GM19099 (cell line): ENCODE data around the gene NOS1AP.

Experiments used
- POLR2A ChIP-seq: IDR thresholded peaks from 3 replicates; pipeline ENCODE4 v1.6.1; 2011; ENCODE audit warnings: low read depth; ENCODE audit not compliant: insufficient read length; ENCODE audit errors: extremely low read depth

NOS1AP gene

DNA sequence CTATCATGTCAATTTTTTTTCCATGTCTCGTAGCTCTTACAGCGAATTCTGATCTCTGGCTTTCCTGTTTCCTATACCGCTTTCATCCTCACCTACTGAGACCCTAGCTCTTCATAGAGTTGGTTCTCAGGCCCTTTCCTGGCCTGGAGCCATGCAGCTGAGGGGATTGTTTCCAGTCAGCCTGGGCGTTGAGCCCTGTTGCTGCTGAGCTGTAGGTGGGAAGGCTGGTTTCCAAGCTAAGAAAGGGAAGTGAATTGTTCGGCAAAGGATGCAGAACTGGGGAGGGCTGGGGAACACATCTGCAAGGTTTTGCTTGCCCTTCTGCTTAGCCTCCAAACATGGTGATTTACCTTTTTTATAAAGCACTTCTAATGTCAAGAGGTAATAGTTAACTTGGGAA lies 265.6 kb downstream of the NOS1AP start:
- TF ChIP-seq POLR2A = no peak

DNA sequence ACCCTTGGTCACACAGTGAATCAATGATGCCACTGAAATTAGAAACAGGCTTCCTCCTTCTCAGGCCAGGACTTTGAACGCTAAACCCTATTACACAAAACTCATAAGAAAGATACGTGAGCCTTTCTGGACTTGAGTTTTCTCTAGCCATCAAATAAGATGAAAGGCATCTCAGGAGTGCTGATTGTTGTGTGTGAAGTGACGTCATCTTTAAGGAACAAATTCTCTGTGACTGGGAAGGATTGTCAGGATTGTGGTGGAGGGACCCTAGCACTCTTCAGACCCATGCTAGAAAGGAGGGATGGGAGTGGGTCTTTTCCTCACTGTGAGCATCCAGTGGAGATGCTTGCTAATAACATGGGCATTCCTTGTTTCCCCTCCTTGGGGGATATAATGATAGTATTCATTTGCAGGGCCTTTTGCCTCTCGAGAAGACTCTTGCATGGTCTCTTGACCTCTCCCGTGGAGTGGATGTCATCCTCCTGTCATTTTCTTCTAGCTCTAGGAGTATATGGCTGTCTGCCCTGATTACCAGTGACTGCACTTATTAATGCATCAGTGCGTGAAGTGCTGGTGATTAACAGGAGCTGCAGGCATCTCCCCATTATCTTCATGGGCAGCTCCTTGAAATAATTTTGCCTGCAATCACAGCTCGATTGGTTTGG lies 267.3 kb downstream of the NOS1AP start:
- no peak for TF ChIP-seq POLR2A

DNA sequence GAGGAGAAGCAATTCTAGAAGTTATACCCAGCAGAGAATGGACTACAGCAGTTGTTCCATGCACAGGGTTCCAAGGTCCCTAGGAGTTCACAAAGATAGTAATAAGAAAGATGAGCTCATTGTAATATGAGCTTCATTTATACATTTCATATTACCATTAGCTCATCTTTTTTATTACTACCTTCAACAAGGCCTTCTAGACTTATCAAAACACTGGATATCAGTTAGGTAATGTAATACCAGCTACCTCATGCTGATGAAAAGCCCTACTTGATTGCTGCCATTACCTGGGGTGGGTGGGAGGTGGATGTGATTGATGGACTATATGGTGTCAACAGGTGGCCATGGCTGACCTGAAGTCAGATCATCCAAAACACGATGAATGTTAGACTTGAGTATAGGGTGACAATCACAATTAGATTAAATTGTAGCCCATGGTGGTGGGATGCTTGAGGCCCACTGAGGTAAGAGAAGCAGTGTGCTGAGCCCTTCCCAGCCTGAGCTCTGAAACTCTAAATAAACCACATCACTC lies 273.0 kb downstream of the NOS1AP start:
- no peak for TF ChIP-seq POLR2A

DNA sequence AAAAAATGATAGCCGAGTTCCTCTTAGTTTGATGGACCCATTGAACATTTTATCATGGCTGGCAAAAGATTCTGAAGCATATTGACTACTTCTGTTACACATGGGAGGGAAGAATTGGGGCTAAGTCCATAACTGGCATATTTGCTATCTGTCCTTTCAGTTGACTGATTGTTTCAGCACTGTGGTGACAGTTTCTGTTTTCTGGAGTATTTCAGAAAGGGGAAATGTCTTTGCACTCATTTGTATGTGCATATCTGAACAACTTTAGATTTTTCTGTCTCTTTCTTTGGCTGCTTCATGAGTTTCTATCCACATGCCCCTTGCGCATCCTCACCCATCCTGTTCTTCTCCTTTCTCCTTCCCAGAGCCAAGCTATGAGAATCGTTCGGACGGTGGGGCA lies 274.0 kb downstream of the NOS1AP start:
- TF ChIP-seq POLR2A = no peak

DNA sequence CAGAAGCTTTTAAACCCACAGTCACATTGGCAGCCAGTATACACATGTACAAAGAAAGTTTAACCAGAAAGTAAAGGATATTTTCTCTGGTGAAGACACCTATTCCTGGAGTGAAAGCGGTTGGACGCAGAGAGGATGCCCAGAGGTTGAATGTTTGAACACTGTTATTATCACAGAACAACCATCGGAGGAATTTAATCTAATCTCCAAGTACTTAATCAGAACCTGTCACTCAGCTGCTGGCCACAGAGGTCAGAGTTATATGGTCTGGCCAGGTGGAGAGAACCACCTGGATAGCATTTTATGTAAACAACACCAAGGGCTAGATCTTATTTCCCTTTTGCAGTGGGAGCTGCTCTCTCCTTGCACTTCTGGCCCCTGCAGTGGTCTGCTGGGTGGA lies 277.8 kb downstream of the NOS1AP start:
- TF ChIP-seq POLR2A = no peak

DNA sequence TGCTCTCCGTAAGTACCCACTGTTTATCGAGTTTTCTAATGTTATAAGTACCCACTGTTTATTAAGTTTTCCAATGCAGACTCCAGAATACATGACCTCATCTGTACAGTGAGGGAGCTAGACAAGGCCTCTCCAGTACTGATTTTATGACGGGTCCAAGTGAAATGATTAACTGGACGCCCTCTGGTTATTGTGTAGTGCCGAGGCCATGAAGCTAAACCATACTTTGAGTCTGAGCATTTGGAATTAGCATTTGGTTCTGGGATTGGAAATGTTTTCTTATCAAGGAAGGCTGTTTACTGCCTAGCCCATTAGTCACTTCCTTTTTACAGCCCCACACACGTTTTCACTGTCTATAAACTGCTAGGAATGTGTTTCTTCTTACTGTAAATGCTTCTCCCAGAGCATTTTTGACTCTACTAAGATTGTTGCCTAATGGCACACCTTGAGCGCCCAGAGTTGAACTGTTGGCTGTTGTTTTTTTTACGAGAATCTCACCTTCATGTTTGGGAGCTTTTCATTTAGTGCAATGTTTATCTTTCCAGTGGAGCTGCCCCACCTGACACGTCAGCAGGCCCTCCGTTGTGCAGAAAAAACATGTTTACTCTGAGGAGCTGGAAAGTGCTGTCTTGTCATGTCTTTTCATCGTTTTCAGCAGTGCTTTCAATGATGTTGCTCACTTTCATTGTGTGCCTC lies 280.3 kb downstream of the NOS1AP start:
- TF ChIP-seq POLR2A = no peak

DNA sequence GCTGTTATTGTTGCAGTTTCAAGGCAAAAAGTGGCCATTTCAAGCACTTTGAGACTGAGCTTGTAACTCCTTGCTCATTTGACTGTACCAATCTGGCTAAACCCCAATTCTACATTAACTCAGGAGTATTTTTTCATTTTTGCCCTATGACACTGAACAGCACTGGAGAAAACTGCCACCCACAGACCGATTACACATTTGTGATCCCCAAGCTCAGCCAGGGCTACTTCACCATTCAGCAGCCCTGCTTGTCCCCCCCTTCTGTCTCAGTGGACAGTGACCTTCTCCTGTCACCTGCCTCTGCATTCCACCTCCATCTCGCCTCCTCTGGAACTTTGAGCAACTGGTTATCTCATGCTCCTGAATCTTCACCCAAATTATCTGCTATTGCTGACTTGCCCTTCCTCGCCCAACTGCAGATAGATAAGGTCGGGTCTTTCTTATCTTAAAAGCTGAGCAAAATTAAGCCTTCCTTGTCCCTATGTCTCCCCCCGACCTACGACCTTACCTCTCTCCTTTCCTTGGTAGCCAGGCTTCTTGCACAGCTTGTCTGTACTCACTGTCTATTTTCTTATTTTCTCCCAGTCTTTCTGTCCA lies 281.9 kb downstream of the NOS1AP start:
- no peak for TF ChIP-seq POLR2A

DNA sequence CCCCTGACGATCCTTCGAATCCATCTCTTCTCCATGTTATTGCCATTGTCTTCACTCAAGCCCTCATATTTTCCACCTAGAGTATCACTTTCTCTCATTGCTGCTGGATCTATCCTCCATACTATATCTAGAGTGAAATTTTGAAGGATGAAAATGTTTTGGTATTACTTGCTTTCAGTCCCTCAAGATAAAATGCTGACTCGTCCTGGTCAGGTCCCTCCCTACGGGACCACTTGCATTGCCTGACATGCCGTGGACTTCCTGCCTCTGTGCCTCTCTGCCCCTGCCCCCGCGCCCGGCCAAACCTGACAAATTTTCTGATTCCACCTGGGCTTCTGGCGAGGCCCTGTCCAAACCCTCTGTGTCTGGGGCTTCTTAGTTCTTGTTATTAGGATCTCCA lies 283.6 kb downstream of the NOS1AP start:
- TF ChIP-seq POLR2A = no peak

DNA sequence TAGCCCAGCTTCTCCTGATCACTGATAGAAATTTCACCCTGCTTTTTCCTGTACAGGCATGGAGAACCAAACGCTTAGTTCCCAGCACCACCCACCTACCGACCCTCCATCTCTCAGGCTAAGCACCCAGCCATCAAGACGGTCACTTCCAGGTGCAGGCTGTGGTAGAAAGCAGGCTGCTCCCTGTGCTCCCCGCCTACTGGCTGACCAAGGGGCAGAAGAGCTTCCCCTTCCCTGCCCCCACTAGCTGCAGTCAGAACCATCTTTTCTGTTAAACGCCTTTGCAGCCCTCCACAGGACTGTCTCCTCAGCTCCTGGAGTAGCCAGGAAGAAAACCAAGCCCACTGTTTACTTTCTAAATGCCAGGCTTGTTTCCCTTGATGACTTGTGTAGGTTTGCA lies 284.2 kb downstream of the NOS1AP start:
- no peak for TF ChIP-seq POLR2A

DNA sequence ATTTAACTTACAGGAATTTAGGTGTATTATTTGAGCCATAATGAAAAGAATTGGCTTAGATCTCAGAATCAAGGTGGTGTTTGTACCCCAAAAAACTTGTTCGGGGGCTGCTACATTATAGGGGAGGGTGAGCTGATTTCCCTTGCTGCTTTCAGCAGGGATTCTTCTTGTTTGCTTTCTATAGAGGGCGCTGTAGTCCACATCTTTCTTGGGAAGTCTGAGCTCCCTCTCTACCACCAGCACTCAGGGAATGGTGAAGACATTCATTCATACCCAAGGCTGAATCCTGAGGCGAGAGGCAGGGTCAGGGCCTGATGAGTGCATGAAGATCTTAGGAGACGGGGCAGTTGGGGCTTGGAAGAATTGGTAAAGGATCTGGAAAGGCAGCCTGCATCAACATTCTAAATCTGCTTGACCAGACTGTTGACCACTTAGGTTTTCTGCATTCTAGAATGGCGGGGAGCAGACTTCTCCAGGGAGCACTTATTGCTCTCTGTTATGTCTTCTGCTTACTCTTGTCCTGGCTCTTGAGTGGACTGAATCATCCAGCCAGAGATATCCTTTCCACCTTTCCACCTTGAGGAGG lies 288.3 kb downstream of the NOS1AP start:
- TF ChIP-seq POLR2A = no peak

DNA sequence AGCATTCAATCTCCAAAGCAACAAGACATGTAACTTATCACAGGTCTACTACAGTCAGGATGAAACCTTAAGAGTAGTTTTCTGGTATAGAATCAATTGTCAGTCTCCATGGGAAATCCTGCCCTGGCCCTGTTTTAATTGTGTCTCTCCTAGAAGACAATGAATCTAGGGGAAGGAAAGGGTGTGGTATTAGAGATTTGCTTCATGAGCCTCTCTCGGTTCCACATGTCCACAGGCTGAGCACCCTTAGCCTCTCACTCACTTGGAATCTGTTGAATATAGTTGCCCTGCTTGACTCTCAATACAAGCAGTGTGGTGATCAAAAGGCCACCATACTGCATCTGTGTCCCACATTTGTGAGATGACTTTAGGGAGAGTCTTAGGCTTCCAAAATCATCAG lies 289.4 kb downstream of the NOS1AP start:
- no peak for TF ChIP-seq POLR2A

DNA sequence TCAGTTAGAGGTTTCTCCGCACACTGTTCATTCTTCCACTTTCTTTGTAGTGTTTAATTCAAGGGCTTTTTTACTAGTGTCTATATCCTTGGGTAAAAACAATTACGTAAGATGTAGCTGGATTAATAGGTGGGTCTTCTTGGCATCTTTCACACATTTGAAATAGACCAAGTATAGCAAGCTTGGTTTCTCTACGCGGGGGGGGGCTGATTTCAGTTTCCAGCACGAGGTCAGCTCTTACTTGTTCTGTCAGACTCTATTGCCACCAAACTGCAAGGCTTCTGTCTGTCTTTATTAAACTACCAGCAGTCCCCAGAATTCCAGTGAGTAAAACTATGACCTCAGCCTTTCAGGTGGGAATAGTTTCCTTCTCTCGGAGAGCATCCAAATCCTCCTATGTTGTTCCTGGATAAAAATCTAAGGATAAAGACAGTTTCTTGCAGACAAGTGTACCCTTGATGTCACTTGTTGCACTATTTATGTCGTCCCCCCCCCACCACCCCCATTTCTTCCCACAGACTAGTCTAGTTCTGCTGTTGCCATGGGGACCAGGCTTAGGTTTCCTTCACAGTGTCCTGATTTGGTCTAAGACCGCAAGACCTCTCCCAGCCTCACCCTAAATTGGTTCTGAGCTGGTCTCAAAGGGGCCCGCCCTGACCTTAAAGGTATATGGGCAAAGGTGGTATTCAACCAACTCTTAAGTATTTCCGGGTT lies 290.2 kb downstream of the NOS1AP start:
- TF ChIP-seq POLR2A = no peak

DNA sequence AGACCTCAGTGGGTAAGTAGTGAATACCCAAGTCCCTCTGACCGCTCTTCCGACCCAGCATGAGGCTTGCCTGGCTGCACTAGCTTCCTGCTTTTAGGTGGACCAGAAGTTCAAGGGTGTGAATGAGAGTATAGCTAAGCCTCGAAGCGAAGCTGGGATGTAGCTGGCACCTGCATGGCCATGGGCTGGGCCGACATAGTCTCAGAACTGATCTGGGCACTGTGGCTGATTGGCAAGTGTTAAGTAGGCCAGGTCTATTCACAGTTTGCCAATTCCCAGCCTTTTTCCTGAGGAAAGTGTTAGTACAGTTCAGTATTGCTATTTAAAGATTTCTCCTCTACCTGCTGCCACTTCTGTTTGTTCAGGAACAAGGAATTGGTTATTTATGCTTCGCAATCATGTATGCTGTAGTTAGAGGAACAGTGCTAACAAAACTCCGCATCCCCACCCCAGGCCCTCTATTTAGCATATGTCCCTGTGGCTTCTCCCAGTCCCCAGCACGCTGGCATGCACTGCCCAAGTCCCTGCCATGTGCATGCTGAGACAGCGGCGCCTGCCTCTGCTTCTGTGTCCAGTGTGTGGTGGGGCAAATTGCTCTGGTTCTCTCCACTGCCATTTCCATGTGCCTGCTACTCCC lies 290.9 kb downstream of the NOS1AP start:
- no peak for TF ChIP-seq POLR2A

DNA sequence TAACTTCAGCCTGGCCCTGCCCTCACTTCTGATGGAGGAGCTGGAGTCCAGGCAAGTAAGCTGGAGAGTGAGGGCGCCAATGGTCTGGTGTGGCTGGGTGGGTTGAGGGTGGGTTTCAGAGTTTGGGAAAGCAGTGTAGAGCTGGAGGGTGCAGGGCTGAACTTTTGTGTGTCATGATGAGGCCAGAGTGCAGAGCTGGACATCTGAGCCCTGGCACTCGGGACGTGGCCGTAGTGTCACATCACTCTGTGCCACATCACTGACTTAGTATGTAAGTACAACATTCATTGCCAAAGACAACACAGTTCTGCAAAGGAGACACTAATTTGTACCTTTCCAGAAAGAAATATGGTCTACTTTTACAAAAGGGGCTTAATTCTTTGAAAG lies 291.4 kb downstream of the NOS1AP start:
- no peak for TF ChIP-seq POLR2A

DNA sequence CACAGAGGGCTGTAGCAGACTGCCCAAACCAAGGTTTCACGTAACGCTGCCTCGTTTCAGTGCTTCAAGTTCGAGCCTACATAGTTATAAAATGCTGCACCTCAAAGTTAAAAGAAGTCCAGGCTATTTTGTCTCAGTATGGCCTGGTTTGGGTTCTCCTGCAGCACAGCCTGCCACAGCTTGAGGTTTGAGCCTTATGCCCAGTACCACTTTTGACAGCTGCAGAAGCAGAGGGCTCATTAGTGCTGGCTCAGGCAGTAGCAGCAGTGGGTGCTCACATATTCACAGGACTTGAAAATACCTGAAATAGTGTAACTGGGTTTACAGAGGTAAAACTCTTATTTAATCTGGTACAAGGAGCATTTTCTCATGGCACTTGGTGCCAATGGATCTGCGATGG lies 291.9 kb downstream of the NOS1AP start:
- no peak for TF ChIP-seq POLR2A
